Caco-2 (cell line): ENCODE measurements around the gene ANO3. TPM values are rescaled to one million over a fixed set of nuclear protein-coding genes. Genes with fewer than 3 reads are reported as not detected.
"Not testable (repeated sequence)": the region's sequence is repeated elsewhere in the genome, so short reads cannot be mapped to it uniquely, and the experiment has no call there.

ENCODE experiments used
- BruUV-seq: library from RNA; stranded (reverse); fragments of 400-500 nt; replicated peaks from 2 replicates; lab custom pipeline; 2021; lab: Mats Ljungman, UMichigan
- CTCF ChIA-PET: fragments of 300-600 bp; sonication (Branson Sonifier 250); formaldehyde crosslinking; loops from one replicate; lab custom pipeline; 2022; ENCODE audit warnings: antibody characterized with exemption; lab: Charles Lee
- POLR2A ChIA-PET: fragments of 300-600 bp; sonication (Branson Sonifier 250); formaldehyde crosslinking; loops from one replicate; lab custom pipeline; 2022; ENCODE audit warnings: antibody characterized with exemption; lab: Charles Lee
- DNase-seq, 2 experiments: peaks; one replicate each; pipeline versions ENCODE4 v3.0.0 to v3.0.0-alpha.2; 2020 to 2022
- H3K27me3 ChIP-seq: replicated peaks from 2 replicates; pipeline ENCODE4 v1.6.0; 2011; ENCODE audit warnings: low read length; ENCODE audit not compliant: control insufficient read depth, insufficient read depth
- H3K36me3 ChIP-seq: 2 replicates; pipeline ENCODE4 v1.5.1; 2011; ENCODE audit warnings: low read length; ENCODE audit not compliant: control insufficient read depth, insufficient read depth
- H3K4me1 ChIP-seq: fragments of 250-450 bp; sonication (Bioruptor Pico); 2 replicates; pipeline ENCODE4 v1.5.1; 2020; ENCODE audit warnings: mild to moderate bottlenecking
- H3K4me3 ChIP-seq: 2 replicates; pipeline ENCODE4 v1.5.1; 2011; ENCODE audit warnings: low read depth, mild to moderate bottlenecking, control low read depth, low read length
- H3K9me3 ChIP-seq: fragments of 250-450 bp; sonication (Bioruptor Pico); 2 replicates; pipeline ENCODE4 v1.5.1; 2020; ENCODE audit warnings: mild to moderate bottlenecking, moderate library complexity
- H3K27ac Mint-ChIP-seq: one replicate; pipeline ENCODE4 v1.8.0; 2022; ENCODE audit warnings: mixed read lengths; ENCODE audit not compliant: unreplicated experiment
- H3K27me3 Mint-ChIP-seq: one replicate; pipeline ENCODE4 v1.8.0; 2022; ENCODE audit warnings: mixed read lengths; ENCODE audit not compliant: insufficient read depth, unreplicated experiment
- H3K36me3 Mint-ChIP-seq: one replicate; pipeline ENCODE4 v1.8.0; 2022; ENCODE audit warnings: mild to moderate bottlenecking, mixed read lengths; ENCODE audit not compliant: insufficient read depth, unreplicated experiment
- H3K4me1 Mint-ChIP-seq: one replicate; pipeline ENCODE4 v1.8.0; 2022; ENCODE audit warnings: low read depth, mixed read lengths; ENCODE audit not compliant: unreplicated experiment
- H3K4me3 Mint-ChIP-seq: one replicate; pipeline ENCODE4 v1.8.0; 2022; ENCODE audit warnings: mild to moderate bottlenecking, moderate library complexity, mixed read lengths; ENCODE audit not compliant: unreplicated experiment
- H3K9me3 Mint-ChIP-seq: one replicate; pipeline ENCODE4 v1.8.0; 2022; ENCODE audit warnings: mixed read lengths; ENCODE audit not compliant: unreplicated experiment
- intact Hi-C: fragments of 100-400 bp; cut with micrococcal nuclease; formaldehyde crosslinking; loops from one replicate; pipeline ENCODE4 v1.10.0; 2022; ENCODE audit not compliant: unreplicated experiment
- total RNA-seq: library from RNA; stranded (reverse); gene quantifications from 2 replicates; pipeline ENCODE4 v1.2.3, GENCODE V29; 2022
- TF ChIP-seq, protein P1 (sequence below), 2 experiments: fragments of 200-600 bp in 1 of 2; IDR thresholded peaks; 1 replicate in 1 of 2; 2 replicates in 1 of 2; pipeline versions ENCODE4 v1.5.1 to v1.8.0; 2011 to 2022; ENCODE audit warnings: antibody characterized with exemption in 1 of 2, control low read depth in 1 of 2, inconsistent platforms in 1 of 2, low read depth in 1 of 2, low read length in 1 of 2, mild to moderate bottlenecking in 1 of 2, moderate library complexity in 1 of 2; ENCODE audit not compliant: insufficient read depth in 1 of 2, severe bottlenecking in 1 of 2, unreplicated experiment in 1 of 2

The ANO3 gene
- total RNA-seq, 1 experiment from 2014 or later, result not detected

DNA sequence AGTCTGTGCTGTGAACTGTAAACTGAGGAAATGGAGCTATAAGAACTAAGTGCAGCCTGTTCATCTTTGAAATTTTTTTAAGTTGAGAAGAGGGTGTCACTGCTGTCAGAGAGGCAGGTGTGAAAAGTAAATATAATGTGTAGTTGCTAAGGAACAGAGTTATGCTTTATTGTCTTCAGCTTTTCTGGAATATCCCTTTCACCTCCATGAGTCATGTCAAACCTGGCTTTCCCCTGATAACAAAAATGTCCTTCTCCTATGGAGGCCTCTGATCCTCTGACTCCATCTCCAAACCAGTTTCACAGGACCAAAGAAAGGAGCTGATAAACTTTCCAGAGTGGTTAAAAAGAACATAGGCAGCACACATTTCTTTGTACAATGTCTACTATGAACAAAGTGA lies 252.9 kb downstream of the ANO3 start:
- no peaks in the 10 kb centered on the region for H3K9me3 ChIP-seq
- no peak overlapping the region for H3K4me3 ChIP-seq
- Mint-ChIP-seq H3K4me3 (no peak overlapping the region), H3K9me3 (no peaks in the 10 kb centered on the region), H3K36me3 (no peaks in the 10 kb centered on the region), H3K27ac (no peak overlapping the region), H3K27me3 (no peaks in the 10 kb centered on the region), H3K4me1 (no peaks in the 10 kb centered on the region)
- no peaks in the 10 kb centered on the region for H3K36me3 ChIP-seq
- CTCF ChIA-PET, result no interaction called here
- no TSS peak for BruUV-seq
- intact Hi-C loops, result no loop called here
- no peak for DNase-seq
- TF ChIP-seq, protein P1, sequence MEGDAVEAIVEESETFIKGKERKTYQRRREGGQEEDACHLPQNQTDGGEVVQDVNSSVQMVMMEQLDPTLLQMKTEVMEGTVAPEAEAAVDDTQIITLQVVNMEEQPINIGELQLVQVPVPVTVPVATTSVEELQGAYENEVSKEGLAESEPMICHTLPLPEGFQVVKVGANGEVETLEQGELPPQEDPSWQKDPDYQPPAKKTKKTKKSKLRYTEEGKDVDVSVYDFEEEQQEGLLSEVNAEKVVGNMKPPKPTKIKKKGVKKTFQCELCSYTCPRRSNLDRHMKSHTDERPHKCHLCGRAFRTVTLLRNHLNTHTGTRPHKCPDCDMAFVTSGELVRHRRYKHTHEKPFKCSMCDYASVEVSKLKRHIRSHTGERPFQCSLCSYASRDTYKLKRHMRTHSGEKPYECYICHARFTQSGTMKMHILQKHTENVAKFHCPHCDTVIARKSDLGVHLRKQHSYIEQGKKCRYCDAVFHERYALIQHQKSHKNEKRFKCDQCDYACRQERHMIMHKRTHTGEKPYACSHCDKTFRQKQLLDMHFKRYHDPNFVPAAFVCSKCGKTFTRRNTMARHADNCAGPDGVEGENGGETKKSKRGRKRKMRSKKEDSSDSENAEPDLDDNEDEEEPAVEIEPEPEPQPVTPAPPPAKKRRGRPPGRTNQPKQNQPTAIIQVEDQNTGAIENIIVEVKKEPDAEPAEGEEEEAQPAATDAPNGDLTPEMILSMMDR (IDR thresholded peaks at IDR 0.05; ENCODE audit: insufficient read depth in 1 of 2, low read depth in 1 of 2, low read length in 1 of 2, severe bottlenecking in 1 of 2, unreplicated experiment in 1 of 2), result no peak
- H3K27me3 ChIP-seq, result no peaks in the 10 kb centered on the region
- H3K4me1 ChIP-seq, result no peaks in the 10 kb centered on the region; the same call in 1 of the 2 replicates
- POLR2A ChIA-PET, result no interaction called here

DNA sequence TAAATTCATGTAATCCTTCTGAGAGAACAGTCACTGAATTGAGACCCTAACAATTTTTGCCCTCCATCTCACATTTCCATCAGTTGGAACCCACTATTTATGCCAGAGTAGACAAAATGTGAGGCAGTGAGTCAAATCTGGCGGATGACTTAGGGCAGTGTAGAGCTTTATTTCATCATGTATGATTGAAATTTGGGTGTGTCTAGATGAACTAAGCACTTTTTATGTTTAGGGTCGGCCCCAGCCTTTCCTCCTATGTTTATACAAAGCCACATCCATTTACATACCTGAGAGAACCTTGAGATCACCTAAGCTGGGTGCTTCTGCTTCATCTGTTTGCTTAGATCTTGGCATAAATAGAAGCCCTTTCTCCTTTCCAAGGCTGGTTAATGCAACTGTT lies 255.1 kb downstream of the ANO3 start:
- Histone ChIP-seq H3K4me1 (no peaks in the 10 kb centered on the region; the same call in 1 of the 2 replicates), H3K27me3 (no peaks in the 10 kb centered on the region), H3K9me3 (no peaks in the 10 kb centered on the region), H3K36me3 (no peaks in the 10 kb centered on the region), H3K4me3 (no peak overlapping the region)
- POLR2A ChIA-PET, result no interaction called here
- CTCF ChIA-PET, result no interaction called here
- DNase-seq, result no peak
- Mint-ChIP-seq H3K4me1 (no peaks in the 10 kb centered on the region), H3K9me3 (peaks cover 10% of the 10 kb centered on the region), H3K27me3 (no peaks in the 10 kb centered on the region), H3K4me3 (no peak overlapping the region), H3K36me3 (no peaks in the 10 kb centered on the region), H3K27ac (no peak overlapping the region)
- intact Hi-C loops, result no loop called here
- TF ChIP-seq, protein P1 (IDR thresholded peaks at IDR 0.05; ENCODE audit: insufficient read depth in 1 of 2, low read depth in 1 of 2, low read length in 1 of 2, severe bottlenecking in 1 of 2, unreplicated experiment in 1 of 2), result no peak
- no TSS peak for BruUV-seq

DNA sequence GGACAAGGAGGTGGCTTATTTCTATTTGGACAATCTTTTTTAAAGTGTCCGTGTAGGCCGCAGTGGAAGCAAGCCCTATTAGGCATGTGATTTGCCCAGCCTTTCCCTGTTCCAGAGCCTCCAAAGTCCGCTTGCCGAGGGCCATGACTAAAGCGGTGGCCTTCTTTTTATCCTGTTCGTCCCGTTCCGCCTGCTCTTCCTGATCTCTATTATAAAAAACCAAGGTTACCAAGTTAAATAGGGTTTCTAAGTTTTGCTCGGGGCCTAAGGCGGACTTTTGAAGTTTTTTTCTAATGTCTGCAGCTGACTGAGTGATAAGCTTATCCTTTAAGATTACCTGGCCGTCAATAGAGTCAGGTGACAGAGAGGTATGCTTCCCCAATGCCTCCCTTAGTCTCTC lies 261.8 kb downstream of the ANO3 start:
- ChIA-PET POLR2A (no interaction called here), CTCF (no interaction called here)
- Mint-ChIP-seq H3K27me3 (no peaks in the 10 kb centered on the region), H3K9me3 (peaks cover 20% of the 10 kb centered on the region), H3K27ac (no peak overlapping the region), H3K4me3 (no peak overlapping the region), H3K36me3 (no peaks in the 10 kb centered on the region), H3K4me1 (no peaks in the 10 kb centered on the region)
- no peaks in the 10 kb centered on the region for H3K27me3 ChIP-seq
- TF ChIP-seq, protein P1 (IDR thresholded peaks at IDR 0.05; ENCODE audit: insufficient read depth in 1 of 2, low read depth in 1 of 2, low read length in 1 of 2, severe bottlenecking in 1 of 2, unreplicated experiment in 1 of 2), result no peak
- no peaks in the 10 kb centered on the region for H3K4me1 ChIP-seq
- intact Hi-C loops, result no loop called here
- BruUV-seq, result no TSS peak
- H3K36me3 ChIP-seq, result no peaks in the 10 kb centered on the region
- no peak for DNase-seq
- 0 out of 2 replicates have a peak, but pooled peaks cover 2% of the 10 kb centered on the region for H3K9me3 ChIP-seq
- H3K4me3 ChIP-seq, result no peak overlapping the region

DNA sequence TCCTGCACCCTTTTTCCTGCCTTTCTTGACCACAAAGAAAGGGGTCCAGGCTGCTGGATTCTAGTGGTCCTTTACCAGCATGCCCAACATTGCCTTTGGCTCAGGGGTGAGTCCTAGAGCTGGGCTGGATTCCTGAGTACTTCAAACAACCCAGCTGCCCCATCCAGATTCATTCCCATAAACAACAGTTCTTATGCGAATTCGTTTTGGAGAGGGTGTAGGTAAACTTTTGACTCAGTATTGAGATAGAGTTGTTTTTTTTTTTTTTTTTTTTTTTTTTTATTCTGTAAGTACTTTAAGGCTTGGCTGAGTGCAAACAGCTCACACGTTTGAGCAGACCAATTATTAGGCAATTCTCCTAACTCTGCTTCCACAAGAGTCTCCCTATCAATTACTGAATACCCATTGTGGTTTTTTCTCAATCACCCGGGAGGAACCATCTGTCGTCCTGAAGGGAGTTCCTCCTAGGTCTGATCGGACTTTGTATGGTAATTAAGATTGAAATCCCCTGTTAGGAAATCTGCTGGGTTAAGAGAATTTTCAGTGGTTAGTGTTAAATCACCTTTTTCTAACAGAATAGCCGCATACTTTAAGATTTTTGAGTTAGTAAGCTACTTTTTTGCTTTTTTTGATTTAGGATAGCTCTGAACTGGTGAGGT lies 263.4 kb downstream of the ANO3 start:
- H3K4me3 ChIP-seq, H3K27me3 ChIP-seq, H3K4me1 Mint-ChIP-seq, H3K27ac Mint-ChIP-seq, H3K9me3 ChIP-seq, H3K27me3 Mint-ChIP-seq, H3K36me3 Mint-ChIP-seq, H3K4me1 ChIP-seq, H3K4me3 Mint-ChIP-seq, DNase-seq, intact Hi-C loops, POLR2A ChIA-PET, H3K36me3 ChIP-seq, CTCF ChIA-PET, BruUV-seq: not testable (repeated sequence)
- peaks cover 20% of the 10 kb centered on the region for H3K9me3 Mint-ChIP-seq

DNA sequence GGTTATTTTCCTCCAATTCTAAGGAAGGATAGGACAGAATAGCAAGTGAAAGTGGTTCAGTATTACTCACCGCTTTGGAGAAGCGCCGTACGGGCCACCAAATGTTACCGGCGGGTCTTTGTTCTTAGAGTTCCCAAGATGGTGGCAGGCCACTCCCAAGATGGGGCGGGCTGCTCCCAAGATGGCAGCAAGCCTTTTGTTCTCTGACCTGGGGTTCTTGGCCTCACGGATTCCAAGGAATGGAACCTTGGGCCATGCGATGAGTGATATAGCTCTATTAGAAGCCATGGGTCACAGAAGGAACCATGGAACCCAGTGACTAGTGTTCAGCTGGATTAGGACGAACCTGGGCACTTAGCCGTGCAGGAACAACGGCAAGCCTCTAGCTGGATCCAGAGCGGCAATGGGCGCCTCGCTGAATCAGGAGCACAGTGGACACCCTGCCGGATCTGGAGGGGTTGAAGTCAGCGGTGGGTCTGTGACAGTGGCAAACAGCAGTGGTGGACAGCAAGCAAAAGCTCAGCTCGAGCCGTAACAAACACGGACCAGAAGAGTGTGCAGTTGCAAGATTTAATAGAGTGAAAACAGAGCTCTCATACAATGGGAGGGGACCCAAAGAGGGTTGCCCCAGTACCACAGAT lies 265.2 kb downstream of the ANO3 start:
- H3K36me3 Mint-ChIP-seq, CTCF ChIA-PET, intact Hi-C loops, DNase-seq, H3K27me3 ChIP-seq, H3K4me3 Mint-ChIP-seq, BruUV-seq, H3K4me1 Mint-ChIP-seq, H3K4me1 ChIP-seq, H3K4me3 ChIP-seq, POLR2A ChIA-PET, H3K27ac Mint-ChIP-seq, H3K27me3 Mint-ChIP-seq, H3K9me3 ChIP-seq, H3K36me3 ChIP-seq: not testable (repeated sequence)
- H3K9me3 Mint-ChIP-seq, result peaks cover 10% of the 10 kb centered on the region
